HG03097 (cell line): ENCODE results near the gene LIMCH1.

ENCODE experiments used
- ATAC-seq: cut with Tn5 transposase; IDR thresholded peaks from one replicate; pipeline ENCODE4 v1.9.1; 2021; ENCODE audit not compliant: unreplicated experiment, low FRiP score

LIMCH1 gene

GRCh38 chr4:41748571-41749475 is 210.9 kb downstream of the LIMCH1 start, which contains the start of gene PHOX2B:
TSS of gene PHOX2B (minus strand) at chr4:41748725. CDS start at chr4:41748610, 115 bp downstream.
- no peak for ATAC-seq

- ATAC-seq, result no peak
Measured at GRCh38 chr4:41749631-41750039, 211.7 kb downstream of the LIMCH1 start.
